Muscle of arm (tissue), 12 donors: ENCODE measurements around the gene NUDT3. TPM values are rescaled to one million over a fixed set of nuclear protein-coding genes. Genes with fewer than 3 reads are reported as not detected.
"Not testable (repeated sequence)": the region's sequence is repeated elsewhere in the genome, so short reads cannot be mapped to it uniquely, and the experiment has no call there.

ENCODE experiments used
- DNase-seq: peaks from one replicate; pipeline ENCODE4 v3.0.0-alpha.2; 2013
- polyA plus RNA-seq, 12 donors: library from polyadenylated mRNA; unstranded; fragments of 120-200 nt; gene quantifications; one replicate each; pipeline ENCODE4 v1.2.1, GENCODE V29; 2013; ENCODE audit not compliant: insufficient read length in 12 of 12

The NUDT3 gene
- polyA plus RNA-seq, 12 donors: 17.6 to 36.9 (median 27.8) TPM; not detected in 1

DNA sequence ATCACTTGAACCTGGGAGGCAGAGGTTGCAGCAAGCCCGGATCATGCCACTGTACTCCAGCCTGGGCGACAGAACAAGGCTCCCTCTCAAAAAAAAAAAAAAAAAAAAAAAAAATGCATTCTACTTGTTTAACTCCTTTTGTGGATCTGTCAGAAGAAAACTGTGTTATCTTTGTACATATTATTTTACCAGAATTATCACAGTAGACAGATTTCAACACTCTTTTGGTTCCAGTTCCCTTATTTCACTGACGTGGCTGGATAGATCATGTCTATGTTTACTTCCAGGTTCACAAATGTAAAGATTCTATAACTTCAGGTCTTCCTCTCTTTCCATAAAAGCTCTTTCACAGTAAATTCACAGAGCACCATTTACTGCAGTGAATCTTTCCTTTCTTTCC is 18.4 kb downstream of the NUDT3 start:
- DNase-seq: no peak

DNA sequence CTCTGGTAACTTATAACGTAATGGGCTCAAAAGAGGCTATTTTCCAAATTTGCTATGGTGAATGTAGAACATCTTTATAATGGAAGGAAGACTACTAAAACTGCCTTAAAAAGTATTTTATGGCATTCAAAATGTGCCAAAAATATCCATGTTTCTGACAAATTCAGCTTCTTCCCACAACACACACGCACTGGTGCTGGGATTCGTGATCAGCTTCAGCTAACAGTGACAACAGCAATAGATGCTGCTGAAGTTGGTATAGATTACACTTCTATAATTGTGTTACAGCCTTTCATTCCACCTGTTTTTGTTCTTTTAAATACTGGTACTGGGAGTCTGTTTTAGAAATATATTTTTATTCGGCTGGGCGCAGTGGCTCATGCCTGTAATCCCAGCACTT is 19.0 kb downstream of the NUDT3 start:
- no peak for DNase-seq

DNA sequence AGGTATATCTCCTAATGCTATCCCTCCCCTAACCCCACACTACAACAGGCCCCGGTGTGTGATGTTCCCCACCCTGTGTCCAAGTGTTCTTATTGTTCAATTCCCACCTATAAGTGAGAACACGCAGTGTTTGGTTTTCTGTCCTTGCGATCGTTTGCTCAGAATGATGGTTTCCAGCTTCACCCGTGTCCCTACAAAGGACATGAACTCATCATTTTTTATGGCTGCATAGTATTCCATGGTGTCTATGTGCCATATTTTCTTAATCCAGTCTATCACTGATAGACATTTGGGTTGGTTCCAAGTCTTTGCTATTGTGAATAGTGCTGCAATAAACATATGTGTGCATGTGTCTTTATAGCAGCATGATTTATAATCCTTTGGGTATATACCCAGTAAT is 20.6 kb downstream of the NUDT3 start:
- DNase-seq: not testable (repeated sequence)

DNA sequence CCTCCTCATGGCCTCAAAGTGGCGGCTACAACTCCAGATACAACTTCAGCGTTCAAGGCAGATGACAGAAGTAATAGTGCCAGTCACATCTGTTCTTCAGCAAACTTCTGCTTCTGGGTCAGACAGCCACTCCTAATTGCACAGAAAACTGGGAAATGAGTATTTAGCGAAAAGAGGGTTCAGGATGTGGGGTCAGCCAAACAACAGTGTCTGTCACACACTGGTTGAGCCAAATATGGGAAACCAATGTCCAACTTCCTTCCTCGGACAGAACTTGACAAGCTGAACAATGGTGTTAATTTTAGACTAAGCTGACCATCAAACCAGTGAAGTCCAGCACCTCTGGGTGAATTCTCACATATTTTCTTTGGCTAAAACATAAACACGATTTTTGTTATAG is 22.1 kb downstream of the NUDT3 start:
- DNase-seq: no peak

DNA sequence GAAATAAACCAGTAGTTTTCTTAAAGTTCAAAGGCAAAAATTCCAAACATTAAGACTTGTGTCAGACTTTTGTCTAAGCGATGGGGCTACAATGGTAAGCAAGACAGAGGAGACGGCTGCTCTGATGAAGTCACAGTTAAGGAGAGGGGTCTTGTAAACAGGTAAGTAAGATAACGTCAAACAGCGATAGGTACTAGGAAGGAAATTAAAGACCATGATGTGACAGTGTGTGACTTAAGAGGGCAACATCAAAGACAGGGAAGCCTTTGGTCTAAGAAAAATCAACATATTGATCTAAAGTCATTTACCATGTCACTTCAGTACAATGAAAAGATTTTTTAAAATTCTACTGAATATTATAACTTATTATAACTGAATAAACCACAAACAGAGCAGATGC is 23.1 kb downstream of the NUDT3 start:
- DNase-seq: no peak

DNA sequence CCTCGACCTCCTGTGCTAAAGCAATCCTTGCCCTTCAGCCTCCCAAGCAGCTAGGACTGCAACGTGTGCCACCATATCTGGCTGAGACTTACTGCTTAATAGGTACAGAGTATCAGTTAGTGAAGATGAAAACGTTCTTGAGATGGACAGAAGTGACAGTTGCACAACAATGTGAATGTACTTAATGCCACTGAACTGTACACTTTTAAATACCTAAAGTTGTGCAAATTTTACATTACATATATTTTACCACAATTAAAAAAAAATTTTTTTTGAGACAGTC is 25.9 kb downstream of the NUDT3 start:
- no peak for DNase-seq

DNA sequence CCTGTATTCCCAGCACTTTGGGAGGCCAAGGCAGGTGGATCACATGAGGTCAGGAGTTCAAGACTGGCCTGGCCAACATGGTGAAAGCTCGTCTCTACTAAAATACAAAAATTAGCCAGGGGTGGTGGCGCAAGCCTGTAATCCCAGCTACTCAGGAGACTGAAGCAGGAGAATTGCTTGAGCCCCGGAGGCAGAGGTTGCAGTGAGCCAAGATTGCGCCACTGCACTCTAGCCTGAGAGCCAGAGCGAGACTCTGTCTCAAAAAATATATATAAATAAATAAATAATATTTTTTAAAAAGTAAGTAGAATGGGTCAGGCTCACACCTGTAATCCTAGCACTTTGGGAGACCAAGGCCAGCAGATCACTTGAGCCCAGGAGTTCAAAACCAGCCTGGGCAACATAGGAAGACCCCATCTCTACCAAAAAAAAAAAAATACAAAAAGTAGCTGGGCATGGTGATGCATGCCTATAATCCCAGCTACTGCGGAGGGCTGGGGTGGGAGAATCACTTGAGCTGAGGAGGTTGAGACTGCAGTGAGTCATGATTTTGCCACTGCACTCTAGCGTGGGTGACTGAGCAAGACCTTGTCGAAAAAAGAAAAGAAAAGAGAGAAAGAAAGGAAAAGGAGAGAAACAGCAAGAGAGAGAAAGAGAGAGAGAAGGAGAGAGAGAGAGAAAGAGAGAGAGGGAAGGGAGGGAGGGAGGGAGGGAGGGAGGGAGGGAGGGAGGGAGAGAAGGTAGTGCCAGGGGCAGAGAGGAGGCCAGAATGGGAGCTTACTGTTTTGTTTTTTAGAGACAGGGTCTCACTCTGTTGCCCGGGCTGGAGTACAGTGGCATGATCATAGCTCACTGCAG is 26.5 kb downstream of the NUDT3 start:
- not testable (repeated sequence) for DNase-seq

DNA sequence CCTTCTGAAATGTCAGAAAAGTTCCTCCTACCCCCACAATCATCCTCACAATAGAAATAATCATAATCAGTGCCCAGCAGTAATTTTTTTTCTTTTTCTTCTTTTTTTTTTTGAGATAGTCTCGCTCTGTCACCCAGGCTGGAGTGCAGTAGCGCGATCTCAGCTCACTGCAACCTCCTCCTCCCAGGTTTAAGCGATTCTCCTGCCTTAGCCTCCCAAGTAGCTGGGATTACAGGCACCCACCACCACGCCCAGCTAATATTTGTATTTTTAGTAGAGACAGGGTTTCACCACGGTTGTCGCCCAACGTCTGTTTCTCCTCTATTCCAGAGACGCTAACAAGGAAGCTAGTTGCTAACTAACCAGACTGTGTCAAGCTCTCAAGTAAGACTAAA is 28.8 kb downstream of the NUDT3 start:
- not testable (repeated sequence) for DNase-seq

DNA sequence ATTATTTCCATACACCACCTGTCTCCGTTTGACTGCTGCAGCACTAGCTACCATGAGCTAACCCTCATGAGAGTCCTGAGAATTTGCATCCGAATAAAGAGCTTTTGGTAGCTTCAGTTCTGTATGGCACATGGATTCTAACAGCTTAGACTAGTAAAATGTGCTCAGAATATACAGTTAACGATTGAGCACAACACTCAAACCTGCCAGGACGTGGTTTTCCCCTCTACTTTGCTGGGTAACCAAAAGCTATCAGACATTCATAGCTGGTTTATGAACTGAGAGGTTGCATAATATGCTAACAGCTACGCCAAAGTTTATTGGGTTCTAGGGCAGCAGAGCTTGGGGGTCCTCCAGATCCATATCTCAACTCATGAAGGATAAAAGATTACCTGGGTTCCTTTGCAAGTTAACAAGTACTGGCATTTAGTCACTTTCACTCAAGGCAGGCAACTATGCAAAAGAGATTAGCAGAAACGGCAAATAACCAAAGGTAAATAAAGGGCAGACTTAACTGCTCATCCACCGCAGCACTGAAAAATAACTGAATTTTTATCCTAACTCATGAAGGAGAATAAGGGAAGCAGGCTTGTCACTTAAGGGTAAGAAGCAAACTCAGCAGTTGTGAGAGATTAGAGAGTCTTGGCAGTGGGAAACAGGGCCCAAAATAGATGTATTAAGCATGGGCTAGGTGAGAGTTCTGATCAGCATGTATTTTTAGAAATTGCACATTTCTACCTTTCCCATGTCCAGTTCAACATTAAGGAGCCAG is 29.4 kb downstream of the NUDT3 start:
- no peak for DNase-seq

DNA sequence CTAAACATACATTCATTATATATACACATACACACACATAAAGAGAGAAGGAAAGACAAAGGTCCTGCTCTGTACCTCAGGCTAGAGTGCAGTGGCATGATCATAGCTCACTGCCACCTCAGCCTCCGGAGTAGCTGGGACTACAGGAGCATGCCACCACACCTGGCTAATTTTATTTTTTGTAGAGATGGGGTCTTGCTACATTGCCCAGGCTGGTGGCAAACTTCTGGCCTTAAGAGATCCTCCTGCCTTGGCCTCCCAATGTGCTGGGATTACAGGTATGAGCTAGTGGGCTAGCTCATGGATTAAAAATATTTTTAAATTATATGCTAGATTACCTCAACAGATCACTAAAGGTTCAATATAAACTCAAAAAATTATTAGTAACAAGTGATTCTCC is 30.3 kb downstream of the NUDT3 start:
- DNase-seq: no peak

DNA sequence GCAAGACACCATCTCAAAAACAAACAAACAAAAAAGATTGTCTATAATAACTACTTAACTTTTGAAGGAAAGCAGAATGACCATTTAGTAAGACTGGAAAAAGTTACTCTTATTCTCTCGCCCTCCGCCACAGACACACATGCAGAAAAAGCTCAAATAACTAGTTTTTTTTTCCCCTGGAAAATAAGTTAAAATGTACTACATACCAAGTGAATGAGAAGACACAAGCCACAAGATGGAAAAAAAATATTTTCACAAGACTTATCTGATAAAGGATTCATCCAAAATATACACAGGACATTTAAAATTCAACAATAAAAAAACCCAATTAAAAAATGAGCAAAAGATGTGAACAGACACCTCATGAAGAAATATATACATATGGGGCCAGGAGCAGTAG is 31.9 kb downstream of the NUDT3 start:
- no peak for DNase-seq

DNA sequence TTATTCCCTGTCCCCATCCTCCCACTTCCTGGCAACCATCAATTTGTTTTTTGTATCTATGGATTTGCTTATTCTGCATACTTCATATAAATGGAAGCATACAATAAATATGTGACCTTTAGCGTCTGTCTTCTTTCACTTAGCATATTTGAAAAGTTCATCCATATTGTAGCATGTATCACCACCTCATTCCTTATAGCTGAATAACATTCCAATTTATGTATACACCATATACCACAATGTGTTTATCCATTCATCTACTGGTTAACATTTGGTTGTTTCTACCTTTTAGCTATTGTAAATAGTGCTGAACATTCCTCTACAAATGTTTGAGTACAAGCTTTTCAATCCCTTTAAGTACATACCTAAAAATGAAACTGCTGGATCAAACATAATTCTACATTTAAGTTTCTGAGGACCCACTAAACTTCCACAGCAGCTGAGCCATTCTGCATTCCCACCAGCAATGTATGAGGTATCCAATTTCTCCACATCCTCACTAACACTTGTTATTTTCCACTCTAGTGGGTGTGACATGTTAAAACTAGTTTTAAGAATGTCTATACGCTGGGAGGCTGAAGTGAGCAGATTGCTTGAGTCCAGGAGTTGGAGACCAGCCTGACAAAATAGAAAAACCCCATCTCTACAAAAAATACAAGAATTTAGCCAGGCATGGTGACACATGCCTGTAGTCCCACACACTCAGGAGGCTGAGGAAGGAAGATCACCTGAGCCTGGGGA is 32.9 kb downstream of the NUDT3 start:
- no peak for DNase-seq

DNA sequence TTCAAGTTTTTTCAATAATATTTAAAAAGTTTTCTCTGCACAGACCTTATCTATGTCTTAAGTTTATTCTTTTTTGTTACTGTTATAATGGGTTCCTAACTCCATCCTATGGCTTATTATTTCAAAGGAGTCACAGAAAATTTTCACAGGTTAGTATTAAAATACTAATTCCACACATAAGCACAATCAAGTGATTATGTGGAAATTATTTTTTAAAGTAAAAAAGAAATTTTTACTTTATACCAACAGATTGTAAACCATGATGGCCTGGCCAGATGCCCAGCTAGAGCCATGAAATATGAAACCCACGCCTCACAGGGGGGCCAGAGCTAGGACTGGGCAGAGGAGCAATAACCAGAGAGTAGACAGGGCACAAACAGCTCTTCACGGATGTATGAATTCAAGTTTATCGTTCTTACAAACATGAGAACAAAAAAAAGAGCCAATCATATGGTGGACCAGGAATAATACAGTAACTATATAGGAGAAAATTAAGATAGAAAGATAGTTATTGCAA is 34.0 kb downstream of the NUDT3 start:
- DNase-seq: no peak

DNA sequence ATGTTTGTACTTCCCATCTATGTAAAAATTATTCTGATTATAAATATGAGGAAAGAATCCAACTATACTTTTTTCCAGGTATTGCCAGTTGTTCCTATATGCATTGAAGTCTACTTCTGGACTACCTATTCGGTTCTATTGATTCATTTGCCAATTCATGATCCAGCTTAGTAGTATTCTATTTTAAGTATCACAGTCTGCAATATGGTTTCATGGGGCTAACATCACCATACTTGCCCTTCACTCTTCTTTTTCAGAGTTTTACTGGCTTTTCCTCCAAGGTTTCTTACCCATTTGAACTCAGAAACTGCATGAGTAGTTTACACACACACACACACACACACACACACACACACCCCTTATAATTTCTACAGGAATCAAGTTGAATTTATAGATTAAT is 34.5 kb downstream of the NUDT3 start:
- no peak for DNase-seq

DNA sequence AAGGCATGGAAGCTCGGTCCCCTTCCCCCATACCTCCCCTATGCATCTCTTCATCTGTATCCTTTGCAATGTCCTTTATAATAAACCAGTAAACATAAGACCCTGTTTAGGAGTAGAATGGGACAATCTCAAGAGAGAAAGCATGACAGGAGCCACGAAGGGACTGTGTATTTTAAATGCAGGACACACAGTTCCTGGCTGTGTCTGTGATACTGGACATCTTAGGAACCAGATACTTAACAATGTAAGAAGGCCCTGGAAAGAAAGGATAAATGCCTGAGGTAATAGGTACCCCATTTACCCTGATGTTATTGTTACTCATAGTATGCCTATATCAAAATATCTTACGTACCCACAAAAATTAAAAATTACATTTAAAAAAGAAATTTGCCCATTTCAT is 36.6 kb downstream of the NUDT3 start:
- no peak for DNase-seq

DNA sequence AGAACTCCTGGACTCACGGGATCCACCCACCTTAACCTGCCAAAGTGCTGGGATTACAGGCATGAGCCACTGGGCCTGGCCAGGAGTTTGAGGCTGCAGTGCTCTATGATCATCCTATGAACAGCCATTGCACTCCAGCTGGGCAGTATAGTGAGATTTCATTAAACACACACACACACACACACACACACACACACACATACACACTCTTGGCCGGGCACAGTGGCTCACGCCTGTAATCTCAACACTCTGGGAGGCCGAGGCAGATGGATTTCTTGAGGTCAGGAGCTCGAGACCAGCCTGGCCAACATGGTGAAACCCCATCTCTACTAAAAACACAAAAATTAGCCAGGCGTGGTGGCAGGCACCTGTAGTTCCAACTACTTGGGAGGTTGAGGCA is 38.2 kb downstream of the NUDT3 start:
- DNase-seq: not testable (repeated sequence)

DNA sequence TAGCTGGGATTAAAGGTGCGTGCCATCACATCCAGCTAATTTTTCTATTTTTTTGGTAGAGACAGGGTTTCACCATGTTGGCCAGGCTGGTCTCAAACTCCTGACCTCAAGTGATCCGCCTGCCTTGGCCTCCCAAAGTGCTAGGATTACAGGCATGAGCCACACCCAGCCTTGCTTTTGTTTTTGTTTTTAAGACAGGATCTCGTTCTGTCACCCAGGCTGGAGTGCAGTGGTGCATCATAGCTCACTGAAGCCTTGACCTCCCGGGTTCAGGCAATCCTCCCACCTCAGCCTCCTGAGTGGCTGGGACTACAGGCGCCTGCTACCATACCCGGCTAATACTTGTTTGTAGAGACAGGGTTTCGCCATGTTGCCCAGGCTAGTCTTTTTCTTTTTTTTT is 38.9 kb downstream of the NUDT3 start:
- not testable (repeated sequence) for DNase-seq

DNA sequence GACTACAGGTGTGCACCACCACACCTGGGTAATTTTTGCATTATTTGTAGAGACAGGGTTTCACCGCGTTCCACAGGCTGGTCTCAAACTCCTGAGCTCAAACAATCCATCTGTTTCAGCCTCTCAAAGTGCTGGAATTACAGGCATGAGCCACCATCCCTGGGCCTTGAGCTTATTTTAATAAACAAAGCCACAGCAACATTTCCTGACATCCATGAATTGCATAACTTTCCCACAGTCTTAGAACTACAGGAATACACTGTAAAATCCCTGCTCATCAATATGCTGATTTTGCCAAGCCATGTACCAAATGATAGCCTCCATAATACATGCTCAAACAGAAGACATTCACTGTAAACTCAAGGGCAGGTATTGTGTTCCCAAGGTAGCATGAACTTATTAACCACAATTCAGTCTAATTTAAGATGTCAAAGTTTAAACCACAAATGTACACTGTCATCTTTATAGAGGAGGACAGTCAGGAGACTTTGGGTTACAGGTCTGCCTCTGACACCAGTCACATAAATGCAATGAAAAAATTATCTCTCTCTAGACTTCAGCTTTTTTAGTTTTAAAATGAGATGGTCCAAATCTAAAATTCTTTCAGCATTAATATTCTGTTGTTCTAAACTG is 40.0 kb downstream of the NUDT3 start:
- no peak for DNase-seq

DNA sequence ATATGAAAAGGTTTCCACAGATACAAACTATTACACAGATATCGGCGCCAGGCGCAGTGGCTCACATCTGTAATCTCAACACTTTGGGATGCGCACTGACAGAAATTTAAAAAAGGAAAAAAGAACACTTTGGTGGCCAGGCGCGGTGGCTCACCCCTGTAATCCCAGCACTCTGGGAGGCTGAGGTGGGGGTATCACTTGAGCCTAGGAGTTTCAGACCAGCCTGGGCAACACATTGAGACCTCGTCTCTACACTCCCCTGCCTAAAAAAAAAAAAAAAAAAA is 41.6 kb downstream of the NUDT3 start:
- DNase-seq: no peak

DNA sequence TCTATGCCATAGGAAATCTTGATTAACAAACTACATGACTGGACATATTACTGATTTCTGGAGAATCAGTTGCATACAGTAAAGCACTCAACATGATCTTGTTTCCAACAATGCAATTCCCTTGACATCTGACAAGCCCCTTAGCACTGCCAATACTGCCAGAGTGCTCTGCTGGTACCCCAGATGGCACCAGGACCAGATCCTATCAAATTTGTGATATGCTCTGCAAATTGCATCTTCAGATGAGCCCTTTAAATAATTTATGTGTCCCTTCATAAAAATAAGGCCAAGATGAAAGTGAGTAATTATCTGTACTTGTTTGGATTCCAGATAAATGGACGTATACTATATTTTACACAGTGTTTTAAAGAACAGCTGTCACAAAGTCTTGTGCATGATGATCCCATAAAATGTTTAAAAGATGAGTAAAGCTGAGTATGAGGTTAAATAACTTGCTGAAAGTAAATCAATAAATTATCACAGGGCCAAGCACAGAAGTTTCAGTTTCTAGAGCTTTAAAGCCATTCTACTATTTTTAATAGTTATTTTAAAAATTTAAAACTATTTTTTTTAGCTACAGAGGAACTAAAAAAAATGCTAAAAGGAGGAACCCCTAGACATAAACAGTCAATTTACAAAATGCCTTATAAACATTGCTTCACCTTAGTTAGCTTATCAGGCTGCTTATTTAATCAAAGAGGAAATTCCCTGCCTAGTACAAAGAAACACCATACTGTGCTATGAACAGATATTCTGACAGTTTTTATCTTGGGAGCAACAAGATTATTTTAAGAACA is 42.1 kb downstream of the NUDT3 start:
- no peak for DNase-seq

DNA sequence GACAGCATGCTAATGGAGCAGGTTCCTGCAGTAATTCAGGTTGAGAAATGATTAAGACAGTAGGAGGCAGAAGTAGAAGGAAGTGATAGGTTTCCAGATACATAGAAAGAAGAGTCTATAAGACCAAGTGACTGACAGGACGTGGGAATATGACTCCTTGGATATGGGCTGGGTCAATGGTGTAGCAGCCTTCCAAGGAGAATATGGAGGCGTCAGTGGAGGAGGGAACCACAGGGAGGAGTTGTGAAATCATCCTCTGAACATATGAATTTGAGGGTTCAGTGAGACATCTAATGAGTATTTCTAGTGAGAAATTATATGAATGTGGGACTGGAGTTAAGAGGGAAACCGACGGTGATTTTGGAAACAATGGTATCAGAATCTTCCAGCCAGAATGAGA is 43.3 kb downstream of the NUDT3 start:
- no peak for DNase-seq

DNA sequence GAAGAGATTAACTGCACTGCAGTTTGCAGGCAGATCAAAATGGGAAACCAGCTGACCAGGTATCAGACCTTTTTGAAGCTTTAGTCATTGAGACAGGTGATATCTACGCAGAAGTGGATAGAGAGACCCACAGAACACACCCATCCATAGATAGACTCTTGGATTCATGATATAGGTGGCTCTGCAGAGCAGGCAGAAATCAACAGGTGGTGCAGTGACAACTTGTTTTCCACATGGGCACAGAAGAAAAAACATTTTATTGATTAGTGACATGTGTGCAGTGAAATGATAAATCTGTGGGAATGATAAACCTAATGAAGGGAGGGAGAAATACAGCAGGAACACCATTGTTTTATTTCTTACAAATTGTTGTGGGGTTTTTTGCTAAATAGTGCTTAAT is 45.2 kb downstream of the NUDT3 start:
- DNase-seq: no peak
